K562 (cell line): ENCODE measurements around the gene GKAP1. TPM values are rescaled to one million over a fixed set of nuclear protein-coding genes. Genes with fewer than 3 reads are reported as not detected.

Source experiments
- ATAC-seq: fragments of 200-7000 bp; cut with Tn5 transposase; 3 replicates; pipeline ENCODE4 v1.9.1; 2020; ENCODE audit warnings: moderate library complexity
- BruUV-seq: library from RNA; stranded (reverse); fragments of 400-500 nt; replicated peaks from 2 replicates; lab custom pipeline; 2021; lab: Mats Ljungman, UMichigan
- CTCF ChIA-PET: fragments of 300-600 bp; formaldehyde crosslinking; extraction: SDS; loops from one replicate; lab custom pipeline; 2021; ENCODE audit warnings: low intra/inter-chr PET ratio; lab: Yijun Ruan, JAX
- POLR2A ChIA-PET: fragments of 300-600, 350-650 bp; sonication (Branson Sonifier 250); formaldehyde crosslinking; extraction: SDS; loops from one replicate; lab custom pipeline; 2021; ENCODE audit warnings: antibody characterized with exemption, inconsistent platforms; lab: Yijun Ruan, JAX
- DNase-seq, 4 experiments: peaks; one replicate each; pipeline versions ENCODE4 v3.0.0 to v3.0.0-alpha.2; 2011 to 2018; ENCODE audit warnings: low spot score in 3 of 4, mixed read lengths in 3 of 4; ENCODE audit errors: extremely low read depth in 1 of 4
- FAIRE-seq: peaks from 2 replicates; lab custom pipeline; 2011; peaks lifted over from hg19 to GRCh38; lab: Jason Lieb, UNC
- H2AFZ ChIP-seq: 2 replicates; pipeline ENCODE4 v1.6.0; 2011; ENCODE audit warnings: low read depth, low read length, control low read depth, inconsistent platforms
- H3K27ac ChIP-seq: fragments of 200-600 bp; 3 replicates; pipeline ENCODE4 v1.8.0; 2011; ENCODE audit warnings: low read depth, mild to moderate bottlenecking, control low read depth, inconsistent platforms, low read length, moderate library complexity, mixed read lengths; ENCODE audit errors: extremely low read depth
- H3K27me3 ChIP-seq, 2 experiments: fragments of 300-600 bp in 1 of 2; 2 replicates in 1 of 2; 3 replicates in 1 of 2; pipeline versions ENCODE4 v1.6.0 to v1.8.0; 2011; ENCODE audit warnings: inconsistent platforms in 2 of 2, low read length in 2 of 2, mild to moderate bottlenecking in 1 of 2, mixed read lengths in 1 of 2, moderate library complexity in 1 of 2; ENCODE audit not compliant: control insufficient read depth in 2 of 2, insufficient read depth in 2 of 2
- H3K36me3 ChIP-seq: fragments of 300-600 bp; 3 replicates; pipeline ENCODE4 v1.8.0; 2011; ENCODE audit warnings: mild to moderate bottlenecking, low read length, inconsistent platforms; ENCODE audit not compliant: control insufficient read depth, insufficient read depth
- H3K4me1 ChIP-seq, 2 experiments: fragments of 200-600 bp in 1 of 2; replicated peaks in 1 of 2; 2 replicates in 1 of 2; 3 replicates in 1 of 2; pipeline versions ENCODE4 v1.5.1 to v1.8.0; 2011; ENCODE audit warnings: inconsistent platforms in 2 of 2, low read length in 2 of 2, mild to moderate bottlenecking in 1 of 2, mixed read lengths in 1 of 2, moderate library complexity in 1 of 2; ENCODE audit not compliant: control insufficient read depth in 2 of 2, insufficient read depth in 2 of 2
- H3K4me2 ChIP-seq: 2 replicates; pipeline ENCODE4 v1.6.1; 2011; ENCODE audit warnings: low read length, control low read depth, inconsistent platforms, mixed read lengths; ENCODE audit not compliant: insufficient read depth
- H3K4me3 ChIP-seq: fragments of 200-600 bp; sonication (generic), shearing (Covaris generic); 2 replicates; pipeline ENCODE4 v1.5.1; 2016; ENCODE audit warnings: control low read depth, inconsistent platforms
- H3K79me2 ChIP-seq: fragments of 200-600 bp; 3 replicates; pipeline ENCODE4 v1.8.0; 2011; ENCODE audit warnings: low read length, inconsistent platforms; ENCODE audit not compliant: control insufficient read depth, insufficient read depth
- H3K9ac ChIP-seq, 2 experiments: 2 replicates each; pipeline versions ENCODE4 v1.6.0 to v1.6.1; 2011; ENCODE audit warnings: low read depth in 2 of 2, low read length in 2 of 2, control low read depth in 1 of 2, inconsistent platforms in 1 of 2, mild to moderate bottlenecking in 1 of 2, mixed read lengths in 1 of 2; ENCODE audit not compliant: insufficient read depth in 1 of 2
- H3K9me1 ChIP-seq: one replicate; pipeline ENCODE4 v1.6.0; 2011; ENCODE audit warnings: inconsistent platforms, mild to moderate bottlenecking, low read length, moderate library complexity; ENCODE audit not compliant: control insufficient read depth, insufficient read depth
- H3K9me3 ChIP-seq: replicated peaks from 2 replicates; pipeline ENCODE4 v1.5.1; 2011; ENCODE audit warnings: low read depth, low read length, inconsistent platforms; ENCODE audit not compliant: control insufficient read depth, insufficient read depth
- H4K20me1 ChIP-seq: replicated peaks from 2 replicates; pipeline ENCODE4 v1.6.1; 2011; ENCODE audit warnings: low read length, inconsistent platforms, mixed read lengths; ENCODE audit not compliant: control insufficient read depth, insufficient read depth
- ARHGAP35 ChIP-seq: fragments of 450-650 bp; IDR thresholded peaks from 2 replicates; pipeline ENCODE4 v1.6.1; 2018; ENCODE audit not compliant: partially characterized antibody
- BMI1 ChIP-seq: fragments of 150-350 bp; IDR thresholded peaks from 2 replicates; pipeline ENCODE4 v1.6.1; 2014; ENCODE audit warnings: low read length
- BRD4 ChIP-seq: fragments of 200-600 bp; sonication (generic); IDR thresholded peaks from 2 replicates; pipeline ENCODE4 v1.6.1; 2017; ENCODE audit warnings: inconsistent platforms
- BRF1 ChIP-seq: IDR thresholded peaks from 3 replicates; pipeline ENCODE4 v1.6.1; 2011; ENCODE audit warnings: borderline replicate concordance, mild to moderate bottlenecking; ENCODE audit not compliant: insufficient read length; ENCODE audit errors: extremely low read depth
- CC2D1A ChIP-seq: fragments of 450-650 bp; IDR thresholded peaks from 2 replicates; pipeline ENCODE4 v1.6.1; 2017; ENCODE audit warnings: mild to moderate bottlenecking
- FOXK1 ChIP-seq: sonication (generic); formaldehyde crosslinking; IDR thresholded peaks from 2 replicates; pipeline ENCODE4 v1.8.0; 2022; ENCODE audit warnings: missing genetic modification reagents, mild to moderate bottlenecking, borderline replicate concordance
- HDAC6 ChIP-seq: IDR thresholded peaks from 2 replicates; pipeline ENCODE4 v1.6.1; 2012; ENCODE audit warnings: low read depth, mild to moderate bottlenecking, control low read depth, inconsistent platforms, low read length, moderate library complexity
- NRF1 ChIP-seq, 2 experiments: fragments of 450-650 bp; IDR thresholded peaks in 1 of 2; conservative IDR thresholded peaks in 1 of 2; 2 replicates each; pipeline ENCODE4 v1.6.1; 2014; ENCODE audit warnings: mild to moderate bottlenecking in 2 of 2
- RCOR1 ChIP-seq, 2 experiments: IDR thresholded peaks; 2 replicates each; pipeline ENCODE4 v1.6.1; 2012; ENCODE audit warnings: low read depth in 2 of 2, low read length in 2 of 2, borderline replicate concordance in 1 of 2, improper control_type of control experiment in 1 of 2
- SRSF9 ChIP-seq: fragments of 200-400 bp; formaldehyde crosslinking; IDR thresholded peaks from 2 replicates; pipeline ENCODE4 v1.6.1; 2017; ENCODE audit warnings: low read depth, low read length, borderline replicate concordance
- ZFP36 ChIP-seq: fragments of 150-350 bp; IDR thresholded peaks from 2 replicates; pipeline ENCODE4 v1.6.1; 2018; ENCODE audit warnings: low read length, low read depth; ENCODE audit not compliant: partially characterized antibody
- ZNF174 ChIP-seq: fragments of 250-450 bp; sonication (Bioruptor Pico); IDR thresholded peaks from 2 replicates; pipeline ENCODE4 v1.4.0; 2020; ENCODE audit warnings: mild to moderate bottlenecking
- ZNF212 ChIP-seq: fragments of 450-650 bp; formaldehyde crosslinking; IDR thresholded peaks from 2 replicates; pipeline ENCODE4 v1.4.0; 2020; ENCODE audit warnings: mild to moderate bottlenecking
- ZNF75A ChIP-seq: fragments of 450-650 bp; formaldehyde crosslinking; IDR thresholded peaks from 2 replicates; pipeline ENCODE4 v1.4.0; 2020; ENCODE audit warnings: mild to moderate bottlenecking
- ZSCAN29 ChIP-seq: fragments of 450-650 bp; IDR thresholded peaks from 2 replicates; pipeline ENCODE4 v1.6.1; 2017
- WGBS: fragments of 100-300 bp; shearing (Covaris generic); methylation state at CpG from one replicate; pipeline ENCODE4 v1.1.6; 2016; ENCODE audit warnings: low coverage, mixed read lengths; ENCODE audit not compliant: insufficient coverage; ENCODE audit errors: missing lambda C conversion rate; 5-methylcytosine and 5-hydroxymethylcytosine counted together
- in situ Hi-C: fragments of 300-500 bp; cut with MboI; formaldehyde crosslinking; loops from 4 replicates; pipeline ENCODE4 v1.15.0; 2018; ENCODE audit warnings: inconsistent platforms, mixed read lengths
- intact Hi-C: fragments of 100-400 bp; cut with micrococcal nuclease; formaldehyde crosslinking; loops from 2 replicates; pipeline ENCODE4 v1.14.2; 2022
- polyA plus RNA-seq, 8 experiments: library from polyadenylated mRNA; depleted of rRNA in 4 of 8; stranded (reverse) in 5 of 8; unstranded in 3 of 8; fragments of >200 nt; fragmentation: Nextera tagmentation in 2 of 8; fragmentation: Illumina TruSeq in 1 of 8; extraction: Ambion mirVana in 2 of 8; extraction: Trizol in 1 of 8; gene quantifications; 2 replicates each; pipeline versions ENCODE4 v1.2.1 to v1.2.3, GENCODE V29; 2011 to 2014; ENCODE audit warnings: inconsistent platforms in 1 of 8, missing spikeins in 1 of 8
- total RNA-seq, 7 experiments: library from RNA; depleted of rRNA in 6 of 7; stranded (reverse); fragments of >200 nt in 6 of 7; fragmentation: Illumina TruSeq in 2 of 7; extraction: Trizol in 2 of 7; gene quantifications; 2 replicates each; pipeline versions ENCODE4 v1.2.1 to v1.2.3, GENCODE V29; 2011 to 2021; ENCODE audit warnings: low replicate concordance in 1 of 7
- TF ChIP-seq, protein P1 (sequence below): sonication (generic); formaldehyde crosslinking; IDR thresholded peaks from 2 replicates; pipeline ENCODE4 v1.8.1; 2023; ENCODE audit warnings: mild to moderate bottlenecking, missing genetic modification reagents

The GKAP1 gene
- total and polyA plus RNA-seq, 9 of the 15 experiments (the other 6 are each of a cell fraction or from before 2014, with no cell fraction given): 1.0 to 3.8 (median 2.7) TPM

DNA sequence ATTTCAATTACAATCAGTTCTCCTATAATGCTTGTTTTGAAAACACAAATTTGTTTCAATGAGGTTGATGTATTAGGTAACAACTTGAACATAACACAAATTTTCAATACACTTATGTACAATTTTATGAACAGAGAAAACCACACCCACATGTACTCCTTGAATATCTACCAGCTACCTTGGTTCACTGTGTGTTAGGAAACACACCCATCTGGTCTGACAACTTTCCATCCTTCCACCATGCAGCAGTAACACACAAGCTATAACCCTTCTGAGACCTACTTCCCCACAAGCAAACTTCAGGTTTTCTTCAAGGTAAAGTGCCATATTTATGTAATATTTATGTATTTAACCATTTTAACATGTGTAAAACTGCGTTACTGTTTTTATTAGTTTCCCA is 73.4 kb downstream of the GKAP1 start:
- no peaks in the 10 kb centered on the region for H3K4me1 ChIP-seq
- intact Hi-C loops (no loop called here), in situ Hi-C loops (no loop called here)
- ChIA-PET POLR2A (interaction anchor here (0.5 to 0.6 kb wide), 2 partner anchors 12 to 23 kb away, joined by 3 to 4 read pairs; no protein-coding TSS in a partner anchor), CTCF (no interaction called here)
- no peak overlapping the region for H2AFZ ChIP-seq
- FAIRE-seq: no peak
- H3K79me2 ChIP-seq: no peaks in the 10 kb centered on the region
- H3K27ac ChIP-seq: no peak overlapping the region
- no peak overlapping the region for H3K4me3 ChIP-seq
- TF ChIP-seq BMI1 (no peak), ZNF212 (no peak), BRD4 (no peak), ZSCAN29 (no peak), HDAC6 (no peak), FOXK1 (CRISPR knock-in tag) (no peak), NRF1 (conservative IDR thresholded peaks at IDR 0.05 in 1 of 2, IDR thresholded peaks at IDR 0.05 in 1 of 2) (no peak), SRSF9 (no peak), ZFP36 (no peak), ZNF75A (CRISPR knock-in tag) (no peak), ZNF174 (CRISPR knock-in tag) (no peak), ARHGAP35 (no peak), CC2D1A (no peak), BRF1 (no peak), RCOR1 (IDR thresholded peaks at IDR 0.05; ENCODE audit: borderline replicate concordance in 1 of 2, low read depth in 2 of 2, low read length in 2 of 2) (no peak)
- TF ChIP-seq, protein P1, sequence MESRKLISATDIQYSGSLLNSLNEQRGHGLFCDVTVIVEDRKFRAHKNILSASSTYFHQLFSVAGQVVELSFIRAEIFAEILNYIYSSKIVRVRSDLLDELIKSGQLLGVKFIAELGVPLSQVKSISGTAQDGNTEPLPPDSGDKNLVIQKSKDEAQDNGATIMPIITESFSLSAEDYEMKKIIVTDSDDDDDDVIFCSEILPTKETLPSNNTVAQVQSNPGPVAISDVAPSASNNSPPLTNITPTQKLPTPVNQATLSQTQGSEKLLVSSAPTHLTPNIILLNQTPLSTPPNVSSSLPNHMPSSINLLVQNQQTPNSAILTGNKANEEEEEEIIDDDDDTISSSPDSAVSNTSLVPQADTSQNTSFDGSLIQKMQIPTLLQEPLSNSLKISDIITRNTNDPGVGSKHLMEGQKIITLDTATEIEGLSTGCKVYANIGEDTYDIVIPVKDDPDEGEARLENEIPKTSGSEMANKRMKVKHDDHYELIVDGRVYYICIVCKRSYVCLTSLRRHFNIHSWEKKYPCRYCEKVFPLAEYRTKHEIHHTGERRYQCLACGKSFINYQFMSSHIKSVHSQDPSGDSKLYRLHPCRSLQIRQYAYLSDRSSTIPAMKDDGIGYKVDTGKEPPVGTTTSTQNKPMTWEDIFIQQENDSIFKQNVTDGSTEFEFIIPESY: no peak
- H3K36me3 ChIP-seq: no peaks in the 10 kb centered on the region
- WGBS: 0% methylated on average over 1 of the region's 1 CpG
- no peak overlapping the region for H3K9ac ChIP-seq
- no TSS peak for BruUV-seq
- no peak overlapping the region for H3K4me2 ChIP-seq
- no peaks in the 10 kb centered on the region for H3K9me3 ChIP-seq
- ATAC-seq: no peak
- H3K9me1 ChIP-seq: no peaks in the 10 kb centered on the region
- DNase-seq: no peak
- H3K27me3 ChIP-seq: no peaks in the 10 kb centered on the region
- no peaks in the 10 kb centered on the region for H4K20me1 ChIP-seq
